K562 (cell line): ENCODE data around the gene C1orf167. TPM values are rescaled to one million over a fixed set of nuclear protein-coding genes. Genes with fewer than 3 reads are reported as not detected.

Experiments used
- ATAC-seq: fragments of 200-7000 bp; cut with Tn5 transposase; 3 replicates; pipeline ENCODE4 v1.9.1; 2020; ENCODE audit warnings: moderate library complexity
- BruUV-seq: library from RNA; stranded (reverse); fragments of 400-500 nt; replicated peaks from 2 replicates; lab custom pipeline; 2021; lab: Mats Ljungman, UMichigan
- CTCF ChIA-PET: fragments of 300-600 bp; formaldehyde crosslinking; extraction: SDS; loops from one replicate; lab custom pipeline; 2021; ENCODE audit warnings: low intra/inter-chr PET ratio; lab: Yijun Ruan, JAX
- POLR2A ChIA-PET: fragments of 300-600, 350-650 bp; sonication (Branson Sonifier 250); formaldehyde crosslinking; extraction: SDS; loops from one replicate; lab custom pipeline; 2021; ENCODE audit warnings: antibody characterized with exemption, inconsistent platforms; lab: Yijun Ruan, JAX
- DNase-seq, 4 experiments: peaks; one replicate each; pipeline versions ENCODE4 v3.0.0 to v3.0.0-alpha.2; 2011 to 2018; ENCODE audit warnings: low spot score in 3 of 4, mixed read lengths in 3 of 4; ENCODE audit errors: extremely low read depth in 1 of 4
- FAIRE-seq: peaks from 2 replicates; lab custom pipeline; 2011; peaks lifted over from hg19 to GRCh38; lab: Jason Lieb, UNC
- H2AFZ ChIP-seq: 2 replicates; pipeline ENCODE4 v1.6.0; 2011; ENCODE audit warnings: low read depth, low read length, control low read depth, inconsistent platforms
- H3K27ac ChIP-seq: fragments of 200-600 bp; 3 replicates; pipeline ENCODE4 v1.8.0; 2011; ENCODE audit warnings: low read depth, mild to moderate bottlenecking, control low read depth, inconsistent platforms, low read length, moderate library complexity, mixed read lengths; ENCODE audit errors: extremely low read depth
- H3K27me3 ChIP-seq, 2 experiments: fragments of 300-600 bp in 1 of 2; 2 replicates in 1 of 2; 3 replicates in 1 of 2; pipeline versions ENCODE4 v1.6.0 to v1.8.0; 2011; ENCODE audit warnings: inconsistent platforms in 2 of 2, low read length in 2 of 2, mild to moderate bottlenecking in 1 of 2, mixed read lengths in 1 of 2, moderate library complexity in 1 of 2; ENCODE audit not compliant: control insufficient read depth in 2 of 2, insufficient read depth in 2 of 2
- H3K36me3 ChIP-seq: fragments of 300-600 bp; 3 replicates; pipeline ENCODE4 v1.8.0; 2011; ENCODE audit warnings: mild to moderate bottlenecking, low read length, inconsistent platforms; ENCODE audit not compliant: control insufficient read depth, insufficient read depth
- H3K4me1 ChIP-seq, 2 experiments: fragments of 200-600 bp in 1 of 2; replicated peaks in 1 of 2; 2 replicates in 1 of 2; 3 replicates in 1 of 2; pipeline versions ENCODE4 v1.5.1 to v1.8.0; 2011; ENCODE audit warnings: inconsistent platforms in 2 of 2, low read length in 2 of 2, mild to moderate bottlenecking in 1 of 2, mixed read lengths in 1 of 2, moderate library complexity in 1 of 2; ENCODE audit not compliant: control insufficient read depth in 2 of 2, insufficient read depth in 2 of 2
- H3K4me2 ChIP-seq: 2 replicates; pipeline ENCODE4 v1.6.1; 2011; ENCODE audit warnings: low read length, control low read depth, inconsistent platforms, mixed read lengths; ENCODE audit not compliant: insufficient read depth
- H3K4me3 ChIP-seq: fragments of 200-600 bp; sonication (generic), shearing (Covaris generic); 2 replicates; pipeline ENCODE4 v1.5.1; 2016; ENCODE audit warnings: control low read depth, inconsistent platforms
- H3K79me2 ChIP-seq: fragments of 200-600 bp; 3 replicates; pipeline ENCODE4 v1.8.0; 2011; ENCODE audit warnings: low read length, inconsistent platforms; ENCODE audit not compliant: control insufficient read depth, insufficient read depth
- H3K9ac ChIP-seq, 2 experiments: 2 replicates each; pipeline versions ENCODE4 v1.6.0 to v1.6.1; 2011; ENCODE audit warnings: low read depth in 2 of 2, low read length in 2 of 2, control low read depth in 1 of 2, inconsistent platforms in 1 of 2, mild to moderate bottlenecking in 1 of 2, mixed read lengths in 1 of 2; ENCODE audit not compliant: insufficient read depth in 1 of 2
- H3K9me1 ChIP-seq: one replicate; pipeline ENCODE4 v1.6.0; 2011; ENCODE audit warnings: inconsistent platforms, mild to moderate bottlenecking, low read length, moderate library complexity; ENCODE audit not compliant: control insufficient read depth, insufficient read depth
- H3K9me3 ChIP-seq: replicated peaks from 2 replicates; pipeline ENCODE4 v1.5.1; 2011; ENCODE audit warnings: low read depth, low read length, inconsistent platforms; ENCODE audit not compliant: control insufficient read depth, insufficient read depth
- H4K20me1 ChIP-seq: replicated peaks from 2 replicates; pipeline ENCODE4 v1.6.1; 2011; ENCODE audit warnings: low read length, inconsistent platforms, mixed read lengths; ENCODE audit not compliant: control insufficient read depth, insufficient read depth
- CHD2 ChIP-seq: IDR thresholded peaks from 2 replicates; pipeline ENCODE4 v1.6.1; 2011; ENCODE audit warnings: low read depth, low read length
- ESRRB ChIP-seq: fragments of 250-450 bp; sonication (Bioruptor Pico); IDR thresholded peaks from 2 replicates; pipeline ENCODE4 v1.5.0; 2020; ENCODE audit warnings: mild to moderate bottlenecking, moderate library complexity, borderline replicate concordance
- HNRNPL ChIP-seq: fragments of 200-400 bp; formaldehyde crosslinking; IDR thresholded peaks from 2 replicates; pipeline ENCODE4 v1.6.1; 2017; ENCODE audit warnings: low read depth, mild to moderate bottlenecking, low read length
- MED1 ChIP-seq: sonication (generic); formaldehyde crosslinking; IDR thresholded peaks from 2 replicates; pipeline ENCODE4 v1.8.1; 2023; ENCODE audit warnings: missing genetic modification reagents, borderline replicate concordance
- MYC ChIP-seq, 2 experiments: fragments of 250-450 bp in 1 of 2; sonication (Bioruptor Pico) in 1 of 2; IDR thresholded peaks; 2 replicates each; pipeline versions ENCODE4 v1.5.1 to v1.6.1; 2012 to 2021; ENCODE audit warnings: low read depth in 2 of 2, borderline replicate concordance in 1 of 2, improper control_type of control experiment in 1 of 2, low read length in 1 of 2, mild to moderate bottlenecking in 1 of 2, moderate library complexity in 1 of 2
- RBM15 ChIP-seq: fragments of 200-400 bp; formaldehyde crosslinking; IDR thresholded peaks from 2 replicates; pipeline ENCODE4 v1.6.1; 2018; ENCODE audit warnings: mild to moderate bottlenecking, low read length, moderate library complexity; ENCODE audit not compliant: insufficient read depth
- RBM39 ChIP-seq: fragments of 200-400 bp; formaldehyde crosslinking; optimal IDR thresholded peaks from 2 replicates; pipeline ENCODE3; 2018; ENCODE audit warnings: low read depth, low read length
- ZNF282 ChIP-seq: sonication (generic); formaldehyde crosslinking; IDR thresholded peaks from 2 replicates; pipeline ENCODE4 v1.8.1; 2023; ENCODE audit warnings: missing genetic modification reagents
- ZNF311 ChIP-seq: fragments of 250-450 bp; sonication (Bioruptor Pico); IDR thresholded peaks from 2 replicates; pipeline ENCODE4 v1.4.0; 2020; ENCODE audit warnings: mild to moderate bottlenecking, moderate library complexity
- WGBS: fragments of 100-300 bp; shearing (Covaris generic); methylation state at CpG from one replicate; pipeline ENCODE4 v1.1.6; 2016; ENCODE audit warnings: low coverage, mixed read lengths; ENCODE audit not compliant: insufficient coverage; ENCODE audit errors: missing lambda C conversion rate; 5-methylcytosine and 5-hydroxymethylcytosine counted together
- in situ Hi-C: fragments of 300-500 bp; cut with MboI; formaldehyde crosslinking; loops from 4 replicates; pipeline ENCODE4 v1.15.0; 2018; ENCODE audit warnings: inconsistent platforms, mixed read lengths
- intact Hi-C: fragments of 100-400 bp; cut with micrococcal nuclease; formaldehyde crosslinking; loops from 2 replicates; pipeline ENCODE4 v1.14.2; 2022
- polyA plus RNA-seq, 8 experiments: library from polyadenylated mRNA; depleted of rRNA in 4 of 8; stranded (reverse) in 5 of 8; unstranded in 3 of 8; fragments of >200 nt; fragmentation: Nextera tagmentation in 2 of 8; fragmentation: Illumina TruSeq in 1 of 8; extraction: Ambion mirVana in 2 of 8; extraction: Trizol in 1 of 8; gene quantifications; 2 replicates each; pipeline versions ENCODE4 v1.2.1 to v1.2.3, GENCODE V29; 2011 to 2014; ENCODE audit warnings: inconsistent platforms in 1 of 8, missing spikeins in 1 of 8
- total RNA-seq, 7 experiments: library from RNA; depleted of rRNA in 6 of 7; stranded (reverse); fragments of >200 nt in 6 of 7; fragmentation: Illumina TruSeq in 2 of 7; extraction: Trizol in 2 of 7; gene quantifications; 2 replicates each; pipeline versions ENCODE4 v1.2.1 to v1.2.3, GENCODE V29; 2011 to 2021; ENCODE audit warnings: low replicate concordance in 1 of 7

C1orf167 gene
- total and polyA plus RNA-seq, 9 of the 15 experiments (the other 6 are each of a cell fraction or from before 2014, with no cell fraction given): 0.22 to 0.86 (median 0.31) TPM; not detected in 2

- H3K79me2 ChIP-seq: no peaks in the 10 kb centered on the region
- CTCF ChIA-PET: interaction anchor here (1.3 to 4.7 kb wide), 5 partner anchors 53 to 129 kb away, joined by 3 to 93 read pairs (median 19); no protein-coding TSS in a partner anchor
- DNase-seq: no peak
- 84% methylated on average over 11 of the region's 11 CpGs for WGBS
- H3K27ac ChIP-seq: no peak overlapping the region
- no peak overlapping the region for H2AFZ ChIP-seq
- H3K9ac ChIP-seq: peak overlapping the region in 1 of 2 experiments; percentile 18; a peak in 1 of 4 replicates
- H3K4me1 ChIP-seq: peaks cover 24 to 39% of the 10 kb centered on the region in 2 experiments
- H3K9me3 ChIP-seq: no peaks in the 10 kb centered on the region
- no TSS peak for BruUV-seq
- TF ChIP-seq CHD2 (no peak), RBM15 (no peak), ESRRB (CRISPR knock-in tag) (no peak), RBM39 (no peak), MYC (IDR thresholded peaks at IDR 0.05; ENCODE audit: low read depth, low read length) (no peak), MYC (CRISPR knock-in tag; IDR thresholded peaks at IDR 0.05; ENCODE audit: borderline replicate concordance, low read depth) (no peak), HNRNPL (no peak), ZNF311 (no peak), ZNF282 (CRISPR knock-in tag) (0 out of 2 replicates have a peak, but pooled peaks have one; percentile 21), MED1 (CRISPR knock-in tag) (peak; percentile 24; the same call in 1 of the 2 replicates)
- TF ChIP-seq, all 486 proteins: peak for 2
- POLR2A ChIA-PET: interaction anchor here (0.6 to 14.0 kb wide), 12 partner anchors 10 to 200 kb away, joined by 3 to 304 read pairs (median 4); partner anchors contain the start of gene PLOD1
- in situ Hi-C loops (no loop called here), intact Hi-C loops (loop anchor here (1.0 to 2.0 kb wide), 3 partner anchors 56 to 193 kb away; no protein-coding TSS in a partner anchor)
- H4K20me1 ChIP-seq: no peaks in the 10 kb centered on the region; the same call in 1 of the 2 replicates
- no peaks in the 10 kb centered on the region for H3K9me1 ChIP-seq
- H3K4me3 ChIP-seq: no peak overlapping the region
- ATAC-seq (no peak), FAIRE-seq (no peak)
- H3K36me3 ChIP-seq: peaks cover 93% of the 10 kb centered on the region
- H3K27me3 ChIP-seq: no peaks in the 10 kb centered on the region
- H3K4me2 ChIP-seq: no peak overlapping the region
Measured at GRCh38 chr1:11837767-11838348, 75.9 kb downstream of the C1orf167 start.
